ENCODE data around the gene GLB1L.
A peak's percentile ranks its signal among the peaks of the same experiment; 100 is the strongest.

Gene GLB1L

GRCh38 chr2:219252900-219253752, 7.9 kb upstream of the GLB1L start, which contains the start of gene TUBA4B:
Gene TUBA4B (plus strand): TSS chr2:219253243. CDS start chr2:219253408, 165 bp downstream.
- Histone ChIP-seq H2AFZ (ENCODE audit: low read depth, low read length) (peak within 1 kb of the TSS; percentile 57), H2BK15ac (ENCODE audit: low read depth, poor library complexity, severe bottlenecking) (no peak within 1 kb of the TSS), H2AK5ac (ENCODE audit: low read length, severe bottlenecking) (peak within 1 kb of the TSS; percentile 89), H3K27me3 (ENCODE audit: control insufficient read depth in 1 of 2, insufficient read depth in 1 of 2, low read length in 2 of 2) (peaks cover 0 to 16% of the 10 kb centered on the region in 2 experiments), H3K36me3 (ENCODE audit: control insufficient read depth in 1 of 2, insufficient read depth in 2 of 2, low read depth in 1 of 2, low read length in 2 of 2) (peaks cover 17 to 18% of the 10 kb centered on the region in 2 experiments), H3K9ac (ENCODE audit: low read length) (peak within 1 kb of the TSS; percentile 70), H3K4ac (ENCODE audit: low read depth in 1 of 2, low read length in 2 of 2) (peak within 1 kb of the TSS in 1 of 2 experiments; percentile 17), H3K4me1 (ENCODE audit: control insufficient read depth, insufficient read depth, low read depth, low read length) (peaks cover 57% of the 10 kb centered on the region), H2BK12ac (ENCODE audit: low read length in 2 of 2) (peak within 1 kb of the TSS in 1 of 2 experiments; percentile 64), H2BK5ac (ENCODE audit: low read depth, low read length, poor library complexity, severe bottlenecking) (peak within 1 kb of the TSS; percentile 53), H3K4me3 (ENCODE audit: insufficient read depth in 1 of 2, low read depth in 1 of 2, low read length in 2 of 2) (peak within 1 kb of the TSS; percentile 64 to 85), H3K23ac (ENCODE audit: low read length in 2 of 2) (peak within 1 kb of the TSS in 1 of 2 experiments; percentile 74), H3K14ac (ENCODE audit: low read length in 2 of 2) (peak within 1 kb of the TSS in 1 of 2 experiments; percentile 61), H3K18ac (ENCODE audit: low read depth in 1 of 2, low read length in 2 of 2) (peak within 1 kb of the TSS; percentile 8 to 61), H2BK120ac (ENCODE audit: low read depth, low read length) (no peak within 1 kb of the TSS), H3K79me1 (replicated peaks; ENCODE audit: low read length, poor library complexity, severe bottlenecking) (peaks cover 2% of the 10 kb centered on the region), H3K27ac (ENCODE audit: low read length, poor library complexity, severe bottlenecking) (peak within 1 kb of the TSS; percentile 99), H3K9me3 (ENCODE audit: control insufficient read depth, low read length) (no peaks in the 10 kb centered on the region), H4K8ac (ENCODE audit: low read length) (peak within 1 kb of the TSS; percentile 14), H3K4me2 (ENCODE audit: low read length, poor library complexity, severe bottlenecking) (peak within 1 kb of the TSS; percentile 100), H4K91ac (ENCODE audit: low read length) (no peak within 1 kb of the TSS)
- DNase-seq, result peak; percentile 32
- whole genome bisulfite sequencing, result 2% methylated on average over 31 of the region's 49 CpGs

- no peak for DNase-seq
- no peak overlapping the region for H2BK15ac ChIP-seq (ENCODE audit: low read depth, poor library complexity, severe bottlenecking)
- H3K36me3 ChIP-seq (ENCODE audit: control insufficient read depth in 1 of 2, insufficient read depth in 2 of 2, low read depth in 1 of 2, low read length in 2 of 2), result peaks cover 22 to 24% of the 10 kb centered on the region in 2 experiments
- H3K23ac ChIP-seq (ENCODE audit: low read length in 2 of 2), result no peak overlapping the region
- no peak overlapping the region for H3K4ac ChIP-seq (ENCODE audit: low read depth in 1 of 2, low read length in 2 of 2)
- WGBS, result 25% methylated on average over 9 of the region's 9 CpGs
- H3K27ac ChIP-seq (ENCODE audit: low read length, poor library complexity, severe bottlenecking), result peak overlapping the region; percentile 38
- no peak overlapping the region for H2AFZ ChIP-seq (ENCODE audit: low read depth, low read length)
- H3K14ac ChIP-seq (ENCODE audit: low read length in 2 of 2), result no peak overlapping the region
- no peak overlapping the region for H2BK120ac ChIP-seq (ENCODE audit: low read depth, low read length)
- peaks cover 62% of the 10 kb centered on the region for H3K4me1 ChIP-seq (ENCODE audit: control insufficient read depth, insufficient read depth, low read depth, low read length)
- H3K9me3 ChIP-seq (ENCODE audit: control insufficient read depth, low read length), result no peaks in the 10 kb centered on the region
- peak overlapping the region in 1 of 2 experiments; percentile 8 for H2BK12ac ChIP-seq (ENCODE audit: low read length in 2 of 2)
- peak overlapping the region; percentile 70 for H3K9ac ChIP-seq (ENCODE audit: low read length)
- no peak overlapping the region for H4K91ac ChIP-seq (ENCODE audit: low read length)
- H2AK5ac ChIP-seq (ENCODE audit: low read length, severe bottlenecking), result no peak overlapping the region
- H2BK5ac ChIP-seq (ENCODE audit: low read depth, low read length, poor library complexity, severe bottlenecking), result no peak overlapping the region
- H3K4me3 ChIP-seq (ENCODE audit: insufficient read depth in 1 of 2, low read depth in 1 of 2, low read length in 2 of 2), result peak overlapping the region; percentile 64 to 85
- peaks cover 0 to 16% of the 10 kb centered on the region in 2 experiments for H3K27me3 ChIP-seq (ENCODE audit: control insufficient read depth in 1 of 2, insufficient read depth in 1 of 2, low read length in 2 of 2)
- H4K8ac ChIP-seq (ENCODE audit: low read length), result no peak overlapping the region
- H3K79me1 ChIP-seq (replicated peaks; ENCODE audit: low read length, poor library complexity, severe bottlenecking), result peaks cover 4% of the 10 kb centered on the region
- peak overlapping the region; percentile 100 for H3K4me2 ChIP-seq (ENCODE audit: low read length, poor library complexity, severe bottlenecking)
- no peak overlapping the region for H3K18ac ChIP-seq (ENCODE audit: low read depth in 1 of 2, low read length in 2 of 2)
Measured at GRCh38 chr2:219252570-219252899, 7.3 kb upstream of the GLB1L start.

- Histone ChIP-seq H3K4me2 (ENCODE audit: low read length, poor library complexity, severe bottlenecking) (peak overlapping the region; percentile 100), H4K91ac (ENCODE audit: low read length) (no peak overlapping the region), H3K79me1 (replicated peaks; ENCODE audit: low read length, poor library complexity, severe bottlenecking) (peaks cover 8% of the 10 kb centered on the region), H2AFZ (ENCODE audit: low read depth, low read length) (no peak overlapping the region), H2BK15ac (ENCODE audit: low read depth, poor library complexity, severe bottlenecking) (no peak overlapping the region), H2AK5ac (ENCODE audit: low read length, severe bottlenecking) (peak overlapping the region; percentile 89), H3K4me3 (ENCODE audit: insufficient read depth in 1 of 2, low read depth in 1 of 2, low read length in 2 of 2) (peak overlapping the region in 1 of 2 experiments; percentile 85), H2BK120ac (ENCODE audit: low read depth, low read length) (no peak overlapping the region), H2BK12ac (ENCODE audit: low read length in 2 of 2) (peak overlapping the region in 1 of 2 experiments; percentile 51), H3K27me3 (ENCODE audit: control insufficient read depth in 1 of 2, insufficient read depth in 1 of 2, low read length in 2 of 2) (peaks cover 0 to 16% of the 10 kb centered on the region in 2 experiments), H3K4me1 (ENCODE audit: control insufficient read depth, insufficient read depth, low read depth, low read length) (peaks cover 65% of the 10 kb centered on the region), H3K14ac (ENCODE audit: low read length in 2 of 2) (no peak overlapping the region), H3K18ac (ENCODE audit: low read depth in 1 of 2, low read length in 2 of 2) (no peak overlapping the region), H3K23ac (ENCODE audit: low read length in 2 of 2) (no peak overlapping the region), H4K8ac (ENCODE audit: low read length) (no peak overlapping the region), H2BK5ac (ENCODE audit: low read depth, low read length, poor library complexity, severe bottlenecking) (no peak overlapping the region), H3K4ac (ENCODE audit: low read depth in 1 of 2, low read length in 2 of 2) (peak overlapping the region in 1 of 2 experiments; percentile 26), H3K36me3 (ENCODE audit: control insufficient read depth in 1 of 2, insufficient read depth in 2 of 2, low read depth in 1 of 2, low read length in 2 of 2) (peaks cover 27 to 28% of the 10 kb centered on the region in 2 experiments), H3K9me3 (ENCODE audit: control insufficient read depth, low read length) (no peaks in the 10 kb centered on the region), H3K9ac (ENCODE audit: low read length) (no peak overlapping the region), H3K27ac (ENCODE audit: low read length, poor library complexity, severe bottlenecking) (peak overlapping the region; percentile 99)
- 89% methylated on average over 1 of the region's 5 CpGs for WGBS
- DNase-seq, result no peak
Measured at GRCh38 chr2:219252084-219252483, 6.8 kb upstream of the GLB1L start.

GRCh38 chr2:219251656-219252055, 6.4 kb upstream of the GLB1L start:
- Histone ChIP-seq H3K27me3 (ENCODE audit: control insufficient read depth in 1 of 2, insufficient read depth in 1 of 2, low read length in 2 of 2) (peaks cover 0 to 16% of the 10 kb centered on the region in 2 experiments), H3K4me2 (ENCODE audit: low read length, poor library complexity, severe bottlenecking) (peak overlapping the region; percentile 36), H2AK5ac (ENCODE audit: low read length, severe bottlenecking) (peak overlapping the region; percentile 89), H4K8ac (ENCODE audit: low read length) (peak overlapping the region; percentile 35), H2BK12ac (ENCODE audit: low read length in 2 of 2) (peak overlapping the region in 1 of 2 experiments; percentile 51), H3K27ac (ENCODE audit: low read length, poor library complexity, severe bottlenecking) (peak overlapping the region; percentile 99), H3K36me3 (ENCODE audit: control insufficient read depth in 1 of 2, insufficient read depth in 2 of 2, low read depth in 1 of 2, low read length in 2 of 2) (peaks cover 31% of the 10 kb centered on the region in 2 experiments), H3K9me3 (ENCODE audit: control insufficient read depth, low read length) (no peaks in the 10 kb centered on the region), H2BK15ac (ENCODE audit: low read depth, poor library complexity, severe bottlenecking) (no peak overlapping the region), H2BK5ac (ENCODE audit: low read depth, low read length, poor library complexity, severe bottlenecking) (no peak overlapping the region), H3K18ac (ENCODE audit: low read depth in 1 of 2, low read length in 2 of 2) (no peak overlapping the region), H4K91ac (ENCODE audit: low read length) (no peak overlapping the region), H3K14ac (ENCODE audit: low read length in 2 of 2) (peak overlapping the region in 1 of 2 experiments; percentile 35), H3K79me1 (replicated peaks; ENCODE audit: low read length, poor library complexity, severe bottlenecking) (peaks cover 11% of the 10 kb centered on the region), H3K4me3 (ENCODE audit: insufficient read depth in 1 of 2, low read depth in 1 of 2, low read length in 2 of 2) (peak overlapping the region in 1 of 2 experiments; percentile 85), H3K23ac (ENCODE audit: low read length in 2 of 2) (no peak overlapping the region), H3K9ac (ENCODE audit: low read length) (no peak overlapping the region), H3K4ac (ENCODE audit: low read depth in 1 of 2, low read length in 2 of 2) (peak overlapping the region in 1 of 2 experiments; percentile 26), H2BK120ac (ENCODE audit: low read depth, low read length) (no peak overlapping the region), H2AFZ (ENCODE audit: low read depth, low read length) (no peak overlapping the region), H3K4me1 (ENCODE audit: control insufficient read depth, insufficient read depth, low read depth, low read length) (peaks cover 66% of the 10 kb centered on the region)
- DNase-seq, result peak; percentile 5
- 79% methylated on average over 6 of the region's 6 CpGs for WGBS
